ENCODE measurements around the gene SLC25A29.

SLC25A29 gene

DNA sequence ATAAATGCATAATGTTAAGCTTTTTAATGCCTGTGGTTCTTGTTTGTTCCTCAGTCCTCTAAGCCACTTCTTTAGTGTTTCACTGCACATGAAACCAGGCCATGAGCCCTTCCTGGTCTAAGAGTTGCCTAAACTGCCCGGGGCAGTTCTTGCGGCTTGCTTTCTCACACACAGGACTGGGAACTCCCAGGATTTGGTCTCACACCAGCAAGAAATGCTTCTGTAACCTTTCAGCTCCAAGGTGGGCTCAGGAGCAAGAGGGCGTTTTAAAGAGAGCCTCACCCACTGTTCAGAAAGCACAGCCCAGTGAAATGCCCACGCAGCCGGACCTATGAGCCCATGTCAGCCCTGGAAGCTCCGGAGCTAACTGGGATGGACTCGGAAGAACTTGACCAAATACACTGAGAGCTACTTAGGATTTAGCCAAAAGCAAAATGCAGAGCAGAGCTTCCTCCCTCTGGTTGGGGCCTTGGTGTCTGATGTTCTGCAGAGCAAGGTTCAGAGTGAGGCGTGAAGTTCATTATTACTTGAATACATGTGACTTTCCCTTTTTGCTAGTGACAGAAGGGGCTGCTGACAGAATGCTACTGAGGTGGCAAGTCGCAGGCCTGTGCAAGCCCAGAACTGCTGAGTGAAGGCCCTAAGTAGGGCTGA, 23.4 kb downstream of the SLC25A29 start:
- DNase-seq (ENCODE audit: low read depth in 1 of 2, low spot score in 1 of 2) = no peak

GRCh38 chr14:100282083-100282350, 24.2 kb downstream of the SLC25A29 start:
- DNase-seq (ENCODE audit: low read depth in 1 of 2, low spot score in 1 of 2) = no peak

- DNase-seq (ENCODE audit: low read depth in 1 of 2, low spot score in 1 of 2) = no peak
Observed at GRCh38 chr14:100281286-100282082, 24.8 kb downstream of the SLC25A29 start.

- DNase-seq (ENCODE audit: low read depth in 1 of 2, low spot score in 1 of 2) = no peak
Observed at GRCh38 chr14:100279563-100279962, 26.7 kb downstream of the SLC25A29 start.

GRCh38 chr14:100279133-100279532, 27.1 kb downstream of the SLC25A29 start:
- no peak for DNase-seq (ENCODE audit: low read depth in 1 of 2, low spot score in 1 of 2)

- no peak for DNase-seq (ENCODE audit: low read depth in 1 of 2, low spot score in 1 of 2)
Observed at GRCh38 chr14:100278702-100279101, 27.5 kb downstream of the SLC25A29 start.

DNA sequence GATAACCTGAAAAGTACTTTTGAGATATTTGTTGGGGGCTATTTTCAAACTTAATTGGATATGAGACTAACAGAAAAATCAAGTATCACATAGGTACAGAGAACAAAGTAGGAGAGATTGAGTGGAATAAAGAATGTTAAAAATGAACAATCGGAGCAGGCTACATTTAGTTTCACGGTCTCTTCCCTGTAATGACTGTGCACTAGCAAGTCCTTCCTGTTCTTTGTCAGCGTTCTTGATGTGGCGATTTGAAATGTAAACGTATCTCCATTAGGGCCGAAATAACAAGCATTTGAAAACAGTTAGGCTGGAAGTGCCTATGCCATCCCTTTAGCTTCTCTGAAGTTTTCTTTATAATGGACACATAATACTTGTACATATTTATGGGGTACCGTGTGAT, 31.0 kb downstream of the SLC25A29 start:
- DNase-seq (ENCODE audit: low read depth in 1 of 2, low spot score in 1 of 2) = no peak

- no peak for DNase-seq (ENCODE audit: low read depth in 1 of 2, low spot score in 1 of 2)
Observed at GRCh38 chr14:100274250-100274649, 32.0 kb downstream of the SLC25A29 start.

DNA sequence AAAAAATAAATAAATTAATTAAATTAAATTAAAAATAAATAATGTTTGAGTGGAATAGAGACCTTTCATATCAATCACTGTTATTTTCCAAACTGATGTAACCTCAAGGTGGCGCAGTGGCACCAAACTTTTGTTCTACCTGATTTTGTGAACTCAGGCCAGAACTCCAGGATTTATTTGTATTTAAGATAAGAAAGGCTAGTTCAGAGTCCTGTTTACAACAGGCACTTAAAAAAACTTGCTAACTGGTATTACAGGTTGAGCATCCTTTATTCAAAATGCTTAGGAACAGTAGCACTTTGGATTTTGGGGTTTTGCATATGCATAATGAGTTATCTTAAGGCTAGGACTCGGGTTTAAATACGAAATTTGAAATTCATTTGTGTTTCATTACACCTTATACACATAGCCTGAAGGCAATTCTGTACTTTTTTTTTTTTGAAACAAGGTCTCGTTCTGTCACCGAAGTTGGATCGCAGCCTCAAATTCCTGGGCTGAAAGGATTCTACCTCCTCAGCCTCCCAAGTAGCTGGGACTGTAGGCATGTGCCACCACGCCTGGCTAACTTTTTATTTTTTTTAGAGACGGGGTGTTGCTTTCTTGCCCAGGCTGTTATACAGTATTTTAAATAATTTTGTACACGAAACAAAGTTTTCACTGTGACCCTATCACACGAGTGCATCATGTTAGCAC, 34.9 kb downstream of the SLC25A29 start:
- no peak for DNase-seq (ENCODE audit: low read depth in 1 of 2, low spot score in 1 of 2)

DNA sequence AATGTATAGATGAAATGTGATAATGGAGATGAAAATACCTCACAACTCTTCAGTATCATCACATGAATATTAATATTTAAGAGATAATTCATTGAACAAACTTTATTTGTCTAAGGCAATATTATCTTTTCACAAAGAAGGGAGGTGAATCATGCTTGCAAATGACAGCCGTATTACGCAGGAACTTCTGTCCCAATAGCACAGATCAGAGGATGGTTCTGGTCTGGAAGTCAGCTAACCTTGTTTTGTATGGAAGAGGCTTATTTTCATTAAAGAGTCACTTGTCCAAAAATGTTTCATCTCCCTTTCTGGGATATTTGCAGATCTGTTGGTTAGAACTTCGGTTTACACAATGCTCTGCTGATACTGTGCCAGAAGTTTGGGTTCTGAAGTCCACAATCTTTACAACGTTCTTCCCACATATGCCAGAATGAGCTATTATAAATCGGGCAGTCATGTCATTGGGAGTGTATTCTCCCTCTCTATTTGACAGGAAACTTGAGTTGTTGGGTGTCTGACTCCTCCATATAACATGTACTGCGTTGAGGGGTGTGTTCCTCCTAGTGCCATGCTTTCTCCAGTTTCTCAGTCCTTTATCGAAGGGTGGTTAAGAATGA, 37.5 kb downstream of the SLC25A29 start:
- no peak for DNase-seq (ENCODE audit: low read depth in 1 of 2, low spot score in 1 of 2)

- DNase-seq (ENCODE audit: low read depth in 1 of 2, low spot score in 1 of 2) = no peak
Observed at GRCh38 chr14:100267990-100268389, 38.3 kb downstream of the SLC25A29 start.

DNA sequence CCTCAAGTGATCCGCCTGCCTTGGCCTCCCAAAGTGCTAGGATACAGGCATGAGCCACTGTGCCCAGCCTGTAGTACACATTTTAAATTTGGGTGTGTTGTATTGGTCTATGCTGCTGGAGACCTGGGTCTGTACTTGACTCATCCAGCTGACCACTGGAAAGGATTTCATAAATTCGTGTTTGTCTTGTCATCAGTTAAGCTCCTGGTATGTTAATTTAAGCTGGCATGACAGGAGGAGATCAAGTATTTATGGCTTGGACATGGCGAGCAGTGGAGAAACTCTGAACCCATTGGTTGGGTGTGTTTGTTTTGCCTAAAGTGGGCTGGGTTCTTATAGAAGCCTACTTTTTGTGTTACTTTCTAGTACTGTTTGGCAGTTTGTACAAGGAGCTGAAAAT, 43.1 kb downstream of the SLC25A29 start:
- DNase-seq (ENCODE audit: low read depth in 1 of 2, low spot score in 1 of 2) = no peak

DNA sequence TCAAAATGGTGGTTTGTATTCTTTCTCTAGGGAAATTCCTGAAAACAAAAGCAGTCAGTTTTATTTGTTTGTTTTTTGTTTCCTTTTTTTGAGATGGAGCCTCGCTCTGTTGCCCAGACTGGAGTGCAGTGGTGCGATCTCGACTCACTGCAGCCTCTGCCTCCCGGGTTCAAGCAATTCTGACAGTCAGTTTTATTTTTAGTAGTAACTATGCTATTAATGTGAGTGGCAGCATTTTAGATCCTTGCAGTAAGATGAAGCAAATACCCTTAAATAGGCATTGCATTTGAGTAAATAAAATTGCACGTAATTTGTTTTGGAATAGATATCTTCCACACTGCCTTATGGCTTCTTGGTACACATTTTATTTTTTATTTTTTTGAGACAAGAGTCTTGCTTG, 43.7 kb downstream of the SLC25A29 start:
- DNase-seq (ENCODE audit: low read depth in 1 of 2, low spot score in 1 of 2) = no peak

DNA sequence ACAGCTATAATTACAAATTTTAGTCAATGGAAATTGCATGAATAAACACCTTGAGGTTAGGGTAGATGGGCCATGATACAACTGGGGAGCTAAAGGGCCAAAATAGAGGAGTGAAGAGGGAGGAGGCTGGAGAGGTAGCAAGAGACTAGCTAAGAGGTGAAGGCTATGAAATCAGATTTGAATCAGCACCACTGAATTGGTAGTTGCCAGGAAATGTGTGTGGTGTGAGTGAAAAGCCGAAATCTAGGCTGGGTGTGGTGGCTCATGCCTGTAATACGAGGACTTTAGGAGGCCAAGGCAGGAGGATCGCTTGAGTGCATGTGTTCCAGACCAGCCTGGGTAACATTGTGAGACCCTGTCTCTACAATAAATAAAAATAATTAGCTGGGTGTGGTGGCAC, 44.6 kb downstream of the SLC25A29 start:
- DNase-seq (ENCODE audit: low read depth in 1 of 2, low spot score in 1 of 2) = no peak

- no peak for DNase-seq (ENCODE audit: low read depth in 1 of 2, low spot score in 1 of 2)
Observed at GRCh38 chr14:100256339-100256895, 49.8 kb downstream of the SLC25A29 start.

- DNase-seq (ENCODE audit: low read depth in 1 of 2, low spot score in 1 of 2) = no peak
Observed at GRCh38 chr14:100252684-100253083, 53.6 kb downstream of the SLC25A29 start.

DNA sequence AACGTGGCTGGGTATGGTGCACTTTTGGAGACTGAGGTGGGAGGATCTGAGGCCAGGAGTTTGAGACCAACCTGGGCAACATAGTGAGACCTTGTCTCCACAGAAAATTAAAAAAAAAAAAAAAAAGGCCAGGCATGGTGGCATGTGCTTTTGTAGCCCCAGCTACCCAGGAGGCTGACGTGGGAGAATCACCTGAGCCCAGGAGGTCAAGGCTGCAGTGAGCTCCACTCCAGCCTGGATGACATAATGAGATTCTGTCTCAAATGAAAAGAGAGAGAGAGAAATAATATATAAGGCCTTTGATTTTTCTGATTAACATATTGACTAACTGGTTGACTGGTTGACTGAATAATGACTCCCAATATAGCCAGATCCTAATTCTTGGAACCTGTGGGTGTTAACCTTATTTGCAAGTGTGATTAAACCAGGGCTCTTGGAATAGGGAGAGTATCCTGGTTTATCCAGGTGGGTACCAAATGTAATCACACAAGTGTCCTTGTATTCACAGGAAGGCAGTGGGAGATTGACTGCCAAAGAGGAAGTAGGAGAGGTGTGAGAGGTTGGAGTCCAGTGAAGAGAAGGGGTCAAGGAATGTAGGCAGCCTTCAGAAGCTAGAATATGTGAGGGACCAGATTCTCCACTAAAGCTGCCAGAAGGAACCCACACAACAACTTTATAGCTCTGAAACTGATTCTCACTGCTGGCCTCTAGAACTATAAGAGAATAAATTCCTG, 55.3 kb downstream of the SLC25A29 start:
- DNase-seq (ENCODE audit: low read depth in 1 of 2, low spot score in 1 of 2) = no peak

DNA sequence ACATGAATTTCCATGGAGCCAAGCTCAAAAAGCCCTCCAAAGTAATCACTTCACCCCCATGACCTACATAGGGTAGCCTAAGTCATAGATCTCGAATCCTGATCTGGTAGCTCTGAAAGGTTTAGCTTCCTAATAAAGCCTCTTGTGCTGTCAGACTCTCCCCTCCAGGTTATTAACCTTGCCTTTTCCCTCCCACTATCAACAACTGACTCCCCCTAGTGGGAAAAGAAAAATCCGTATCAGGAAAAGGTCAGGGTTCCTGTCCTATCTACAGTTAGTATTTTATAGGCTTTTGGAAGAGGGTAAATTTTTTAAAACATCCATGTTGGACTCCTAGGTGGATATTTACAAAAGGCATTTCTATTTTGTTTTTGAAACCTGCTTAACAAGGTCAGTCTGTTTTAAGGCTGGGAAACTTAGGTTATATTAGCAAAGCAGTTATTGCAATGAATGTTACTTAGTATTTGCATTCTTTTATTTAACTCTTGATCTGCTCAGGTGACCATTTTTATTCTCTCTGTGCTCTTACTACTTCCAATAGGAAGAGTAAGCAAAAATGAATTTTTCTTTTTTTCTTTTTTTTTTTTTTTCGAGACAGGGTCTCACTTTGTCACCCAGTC, 59.3 kb downstream of the SLC25A29 start:
- no peak for DNase-seq (ENCODE audit: low read depth in 1 of 2, low spot score in 1 of 2)

DNA sequence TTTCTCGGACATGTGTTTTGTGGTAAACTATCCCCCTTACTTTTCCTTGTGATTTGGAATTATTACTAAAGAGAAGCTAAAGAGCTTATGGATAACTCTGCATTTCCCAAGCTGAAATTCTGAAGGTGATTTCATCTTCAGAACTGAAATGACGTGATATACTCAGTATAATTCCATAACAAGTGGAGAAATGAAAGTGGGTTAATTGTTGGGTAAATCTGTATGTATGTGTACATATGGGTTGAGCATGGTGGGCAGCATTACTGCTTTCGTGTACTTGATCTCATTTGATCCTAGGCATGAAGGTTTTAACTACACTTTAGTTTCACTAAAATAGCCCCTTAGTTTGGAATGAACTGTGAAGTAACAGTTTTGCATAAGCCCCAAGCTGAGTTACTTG, 63.2 kb downstream of the SLC25A29 start:
- no peak for DNase-seq (ENCODE audit: low read depth in 1 of 2, low spot score in 1 of 2)

DNA sequence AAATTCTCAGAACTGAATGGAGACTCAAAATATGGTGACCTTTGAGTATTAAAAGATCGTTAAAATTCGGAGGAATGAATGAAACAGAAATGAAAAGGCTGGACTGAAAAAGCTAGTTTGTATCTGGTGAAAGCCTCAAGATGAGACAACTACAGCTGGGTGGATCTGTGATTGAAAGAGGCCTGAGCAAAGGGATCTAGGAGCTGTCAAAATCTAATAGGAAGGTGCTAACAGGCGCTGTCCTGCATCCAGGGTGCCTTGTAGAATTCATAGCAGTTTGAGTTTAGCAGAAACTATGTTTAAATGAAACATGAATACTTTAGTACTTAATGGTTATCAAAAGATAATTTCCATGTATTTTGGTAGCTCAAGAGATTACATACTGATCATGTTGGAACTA, 65.0 kb downstream of the SLC25A29 start:
- DNase-seq (ENCODE audit: low read depth in 1 of 2, low spot score in 1 of 2) = no peak

Data from stimulated activated CD4-positive, alpha-beta T cell treated with anti-CD3 and anti-CD28 coated beads, Interleukin-15, amount 100 ng/mL, for 1 hour (primary cell).